ENCODE measurements around the gene ZNF100. TPM values are rescaled to one million over a fixed set of nuclear protein-coding genes. Genes with fewer than 3 reads are reported as not detected.
"Not testable (repeated sequence)": the region's sequence is repeated elsewhere in the genome, so short reads cannot be mapped to it uniquely, and the experiment has no call there.

ZNF100 gene
- total and polyA plus RNA-seq, 2 experiments from 2014 or later: 2.3 to 9.7 TPM

GRCh38 chr19:21758296-21758695 lies 9.1 kb downstream of the ZNF100 start:
- no peaks in the 10 kb centered on the region for H3K9me2 ChIP-seq (replicated peaks; ENCODE audit: insufficient read depth)
- WGBS (ENCODE audit: low lambda C conversion rate, missing lambda C conversion rate): 95% methylated on average over 3 of the region's 3 CpGs
- H3K4me3 ChIP-seq: no peak overlapping the region
- no peak overlapping the region for H3K27ac ChIP-seq
- H3K36me3 ChIP-seq (replicated peaks; ENCODE audit: insufficient read depth, low read depth): no peaks in the 10 kb centered on the region
- no peak overlapping the region for H3K4me2 ChIP-seq
- no peaks in the 10 kb centered on the region for H3K27me3 ChIP-seq
- no peak for TF ChIP-seq EZH2 (IDR thresholded peaks at IDR 0.05; ENCODE audit: borderline replicate concordance)
- no peak for TF ChIP-seq CTCF (IDR thresholded peaks at IDR 0.05; ENCODE audit: poor library complexity)
- no peak for TF ChIP-seq EZH2phosphoT487 (IDR thresholded peaks at IDR 0.05; ENCODE audit: low read depth, severe bottlenecking, unreplicated experiment)
- H3K9me3 ChIP-seq (ENCODE audit: low read depth): no peaks in the 10 kb centered on the region
- no peaks in the 10 kb centered on the region for H4K20me1 ChIP-seq (ENCODE audit: insufficient read depth, poor library complexity, severe bottlenecking)
- H3K79me2 ChIP-seq: peaks cover 45% of the 10 kb centered on the region
- H2AFZ ChIP-seq: no peak overlapping the region
- H3K4me1 ChIP-seq (ENCODE audit: insufficient read depth): no peaks in the 10 kb centered on the region
- DNase-seq (ENCODE audit: low spot score): no peak

GRCh38 chr19:21755555-21755954 lies 11.8 kb downstream of the ZNF100 start:
- H3K27me3 ChIP-seq; H3K9me2 ChIP-seq (replicated peaks; ENCODE audit: insufficient read depth); H4K20me1 ChIP-seq (ENCODE audit: insufficient read depth, poor library complexity, severe bottlenecking); H3K9me3 ChIP-seq (ENCODE audit: low read depth); H3K4me2 ChIP-seq; H3K27ac ChIP-seq; H3K4me3 ChIP-seq; H3K36me3 ChIP-seq (replicated peaks; ENCODE audit: insufficient read depth, low read depth); H2AFZ ChIP-seq; DNase-seq (ENCODE audit: low spot score); H3K4me1 ChIP-seq (ENCODE audit: insufficient read depth): not testable (repeated sequence)
- H3K79me2 ChIP-seq: peaks cover 39% of the 10 kb centered on the region

- TF ChIP-seq EZH2phosphoT487 (IDR thresholded peaks at IDR 0.05; ENCODE audit: low read depth, severe bottlenecking, unreplicated experiment) (no peak), EZH2 (IDR thresholded peaks at IDR 0.05; ENCODE audit: borderline replicate concordance) (no peak), CTCF (IDR thresholded peaks at IDR 0.05; ENCODE audit: poor library complexity) (no peak)
- no peak overlapping the region for H3K27ac ChIP-seq
- no peaks in the 10 kb centered on the region for H3K27me3 ChIP-seq
- H3K9me3 ChIP-seq (ENCODE audit: low read depth): no peaks in the 10 kb centered on the region
- 98% methylated on average over 3 of the region's 3 CpGs for whole genome bisulfite sequencing (ENCODE audit: low lambda C conversion rate, missing lambda C conversion rate)
- DNase-seq (ENCODE audit: low spot score): no peak
- H3K36me3 ChIP-seq (replicated peaks; ENCODE audit: insufficient read depth, low read depth): no peaks in the 10 kb centered on the region
- no peak overlapping the region for H2AFZ ChIP-seq
- peaks cover 53% of the 10 kb centered on the region for H3K79me2 ChIP-seq
- H3K4me1 ChIP-seq (ENCODE audit: insufficient read depth): no peaks in the 10 kb centered on the region
- no peak overlapping the region for H3K4me3 ChIP-seq
- no peak overlapping the region for H3K4me2 ChIP-seq
- H3K9me2 ChIP-seq (replicated peaks; ENCODE audit: insufficient read depth): no peaks in the 10 kb centered on the region
- H4K20me1 ChIP-seq (ENCODE audit: insufficient read depth, poor library complexity, severe bottlenecking): no peaks in the 10 kb centered on the region
Observed at GRCh38 chr19:21751384-21751783, 16.0 kb downstream of the ZNF100 start.

GRCh38 chr19:21750586-21751128 lies 16.7 kb downstream of the ZNF100 start:
- no peaks in the 10 kb centered on the region for H3K27me3 ChIP-seq
- TF ChIP-seq EZH2phosphoT487 (IDR thresholded peaks at IDR 0.05; ENCODE audit: low read depth, severe bottlenecking, unreplicated experiment) (no peak), EZH2 (IDR thresholded peaks at IDR 0.05; ENCODE audit: borderline replicate concordance) (no peak), CTCF (IDR thresholded peaks at IDR 0.05; ENCODE audit: poor library complexity) (no peak)
- no peak overlapping the region for H3K4me2 ChIP-seq
- H3K4me3 ChIP-seq: no peak overlapping the region
- no peaks in the 10 kb centered on the region for H4K20me1 ChIP-seq (ENCODE audit: insufficient read depth, poor library complexity, severe bottlenecking)
- H3K9me2 ChIP-seq (replicated peaks; ENCODE audit: insufficient read depth): no peaks in the 10 kb centered on the region
- WGBS (ENCODE audit: low lambda C conversion rate, missing lambda C conversion rate): 98% methylated on average over 23 of the region's 40 CpGs
- H3K36me3 ChIP-seq (replicated peaks; ENCODE audit: insufficient read depth, low read depth): no peaks in the 10 kb centered on the region
- DNase-seq (ENCODE audit: low spot score): no peak
- no peaks in the 10 kb centered on the region for H3K4me1 ChIP-seq (ENCODE audit: insufficient read depth)
- no peaks in the 10 kb centered on the region for H3K9me3 ChIP-seq (ENCODE audit: low read depth)
- peaks cover 50% of the 10 kb centered on the region for H3K79me2 ChIP-seq
- no peak overlapping the region for H3K27ac ChIP-seq
- H2AFZ ChIP-seq: no peak overlapping the region
